Endometrial microvascular endothelial cells (primary cell): ENCODE measurements around the gene RAF1. TPM values are rescaled to one million over a fixed set of nuclear protein-coding genes. Genes with fewer than 3 reads are reported as not detected.
"Not testable (repeated sequence)": the region's sequence is repeated elsewhere in the genome, so short reads cannot be mapped to it uniquely, and the experiment has no call there.

Source experiments
- in situ Hi-C: cut with HindIII; loops from 2 replicates; pipeline ENCODE4 v1.10.0; 2017; ENCODE audit warnings: low sequenced_read_pairs, low pct_unique_long_range_greater_than_20kb; ENCODE audit errors: inconsistent ontology term
- total RNA-seq: library from RNA; depleted of rRNA; stranded (reverse); fragments of >200 nt; gene quantifications from one replicate; pipeline ENCODE4 v1.2.3, GENCODE V29; 2015; ENCODE audit errors: inconsistent ontology term

The RAF1 gene
- total RNA-seq, 1 donor from 2014 or later, result 71.5 TPM

- in situ Hi-C loops, result no loop called here
Measured at GRCh38 chr3:12681089-12681942, 17.4 kb upstream of the RAF1 start.

GRCh38 chr3:12679468-12679867 is 15.6 kb upstream of the RAF1 start:
- in situ Hi-C loops, result no loop called here

- in situ Hi-C loops, result no loop called here
Measured at GRCh38 chr3:12677616-12678015, 13.7 kb upstream of the RAF1 start.

GRCh38 chr3:12675115-12675810 is 11.3 kb upstream of the RAF1 start:
- in situ Hi-C loops, result no loop called here

GRCh38 chr3:12673956-12674736 is 10.2 kb upstream of the RAF1 start:
- in situ Hi-C loops, result not testable (repeated sequence)

- in situ Hi-C loops, result no loop called here
Measured at GRCh38 chr3:12671120-12671450, 7.2 kb upstream of the RAF1 start.

GRCh38 chr3:12670365-12671119 is 6.6 kb upstream of the RAF1 start:
- in situ Hi-C loops, result no loop called here

GRCh38 chr3:12663401-12663935 is 449 bp downstream of the RAF1 start:
- in situ Hi-C loops, result no loop called here

GRCh38 chr3:12662593-12663400 is 1.1 kb downstream of the RAF1 start:
- in situ Hi-C loops, result no loop called here

GRCh38 chr3:12661926-12662592 is 1.9 kb downstream of the RAF1 start:
- in situ Hi-C loops, result no loop called here

GRCh38 chr3:12661375-12661774 is 2.5 kb downstream of the RAF1 start:
- in situ Hi-C loops, result not testable (repeated sequence)

GRCh38 chr3:12660196-12660595 is 3.7 kb downstream of the RAF1 start:
- in situ Hi-C loops, result no loop called here

- in situ Hi-C loops, result no loop called here
Measured at GRCh38 chr3:12659316-12660015, 4.5 kb downstream of the RAF1 start.

- in situ Hi-C loops, result no loop called here
Measured at GRCh38 chr3:12658593-12659058, 5.3 kb downstream of the RAF1 start.

- in situ Hi-C loops, result no loop called here
Measured at GRCh38 chr3:12656850-12657249, 7.1 kb downstream of the RAF1 start.

- in situ Hi-C loops, result no loop called here
Measured at GRCh38 chr3:12656193-12656592, 7.7 kb downstream of the RAF1 start.

GRCh38 chr3:12655701-12656100 is 8.2 kb downstream of the RAF1 start:
- in situ Hi-C loops, result no loop called here
